Inflammatory macrophage (primary cell): ENCODE data around the gene CCDC97.
A peak's percentile ranks its signal among the peaks of the same experiment; 100 is the strongest.
"Not testable (repeated sequence)": the region's sequence is repeated elsewhere in the genome, so short reads cannot be mapped to it uniquely, and the experiment has no call there.

ENCODE experiments used
- DNase-seq, 2 donors: peaks; one replicate each; pipeline ENCODE4 v3.0.0-alpha.2; 2020 to 2022

CCDC97 gene

DNA sequence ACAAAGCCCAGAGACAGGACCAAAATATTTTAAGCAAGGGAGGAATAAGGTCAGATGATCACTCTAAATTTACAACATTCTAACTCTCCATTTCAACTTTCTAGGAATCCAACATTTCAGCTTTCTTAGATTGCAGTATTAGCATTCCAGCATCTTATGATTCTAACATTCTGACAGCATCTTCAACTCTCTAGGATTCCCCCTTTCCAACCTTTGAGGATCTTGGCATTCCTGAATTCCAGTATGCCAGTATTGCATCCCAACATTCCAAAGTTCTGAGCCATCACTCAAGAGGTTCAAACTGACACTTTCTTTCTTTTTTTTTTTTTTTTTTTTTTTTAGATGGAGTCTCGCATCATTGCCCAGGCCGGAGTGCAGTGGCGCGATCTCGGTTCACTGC lies 30.0 kb downstream of the CCDC97 start:
- no peak for DNase-seq

- peak in 1 of 2 donors; percentile 64 for DNase-seq
These were observed 31.9 kb downstream of the CCDC97 start for GRCh38 chr19:41341669-41342490.

- no peak for DNase-seq
These were observed 34.2 kb downstream of the CCDC97 start for GRCh38 chr19:41344162-41344561.

DNA sequence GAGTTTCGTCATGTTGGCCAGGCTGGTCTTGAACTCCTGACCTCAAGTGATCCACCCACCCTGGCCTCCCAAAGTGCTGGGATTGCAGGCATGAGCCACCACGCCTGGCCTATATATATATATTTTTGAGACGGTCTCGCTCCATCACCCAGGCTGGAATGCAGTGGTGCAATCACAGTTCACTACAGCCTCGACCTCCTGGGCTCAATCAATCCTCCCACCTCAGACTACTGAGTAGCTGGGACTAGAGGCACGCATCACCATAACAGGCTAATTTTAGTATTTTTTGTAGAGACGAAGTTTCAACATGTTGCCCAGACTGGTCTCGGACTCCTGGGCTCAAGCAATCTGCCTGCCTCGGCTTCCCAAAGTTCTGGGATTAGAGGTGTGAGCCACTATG lies 36.9 kb downstream of the CCDC97 start:
- not testable (repeated sequence) for DNase-seq

DNA sequence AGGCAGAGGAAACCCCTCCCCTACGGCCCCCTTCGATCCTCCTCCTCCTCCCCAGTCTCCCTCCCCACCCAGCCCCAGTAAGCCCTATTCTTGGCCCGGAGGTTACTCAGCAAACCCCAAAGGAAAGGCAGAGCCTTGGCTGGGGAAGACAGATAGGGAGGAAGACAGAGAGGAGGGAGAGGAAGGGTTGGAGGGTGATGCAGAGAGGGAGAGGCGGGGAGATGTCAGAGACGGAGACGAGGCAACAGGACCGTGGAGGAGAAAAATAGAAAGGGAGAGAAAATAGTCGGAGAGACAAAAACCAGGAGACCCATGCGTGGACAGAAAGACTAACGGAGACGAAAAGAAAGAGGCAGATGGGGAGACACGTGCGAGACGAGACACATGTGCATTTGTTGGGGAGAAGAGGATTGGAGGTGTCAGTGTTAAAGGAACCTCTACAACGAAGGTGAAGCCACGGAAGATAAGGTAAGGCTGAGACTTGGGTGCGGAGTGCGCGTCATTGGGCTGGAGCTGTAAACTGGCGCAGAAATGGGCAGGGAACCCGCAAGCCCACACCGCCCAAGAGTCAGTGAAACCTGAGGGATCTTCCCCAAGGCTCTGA lies 40.9 kb downstream of the CCDC97 start:
- no peak for DNase-seq

GRCh38 chr19:41351339-41352245 lies 41.6 kb downstream of the CCDC97 start:
- DNase-seq, result peak; percentile 80 to 81

DNA sequence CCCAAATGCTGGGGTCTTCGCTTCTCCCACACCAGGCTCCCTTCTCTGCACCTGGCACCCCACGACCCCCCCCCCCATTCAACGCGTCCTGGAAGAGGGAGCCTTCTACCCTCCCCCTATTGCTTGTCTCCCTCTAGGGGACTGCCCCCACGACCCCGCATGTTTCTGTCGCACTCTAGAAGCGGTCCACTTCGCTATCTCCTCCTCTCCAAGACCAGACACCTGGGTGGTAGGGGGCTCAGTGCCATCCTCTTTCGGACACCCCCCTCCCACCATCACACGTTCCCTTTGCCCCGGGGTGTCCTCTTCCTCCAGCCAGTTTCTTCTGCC lies 42.3 kb downstream of the CCDC97 start:
- no peak for DNase-seq

DNA sequence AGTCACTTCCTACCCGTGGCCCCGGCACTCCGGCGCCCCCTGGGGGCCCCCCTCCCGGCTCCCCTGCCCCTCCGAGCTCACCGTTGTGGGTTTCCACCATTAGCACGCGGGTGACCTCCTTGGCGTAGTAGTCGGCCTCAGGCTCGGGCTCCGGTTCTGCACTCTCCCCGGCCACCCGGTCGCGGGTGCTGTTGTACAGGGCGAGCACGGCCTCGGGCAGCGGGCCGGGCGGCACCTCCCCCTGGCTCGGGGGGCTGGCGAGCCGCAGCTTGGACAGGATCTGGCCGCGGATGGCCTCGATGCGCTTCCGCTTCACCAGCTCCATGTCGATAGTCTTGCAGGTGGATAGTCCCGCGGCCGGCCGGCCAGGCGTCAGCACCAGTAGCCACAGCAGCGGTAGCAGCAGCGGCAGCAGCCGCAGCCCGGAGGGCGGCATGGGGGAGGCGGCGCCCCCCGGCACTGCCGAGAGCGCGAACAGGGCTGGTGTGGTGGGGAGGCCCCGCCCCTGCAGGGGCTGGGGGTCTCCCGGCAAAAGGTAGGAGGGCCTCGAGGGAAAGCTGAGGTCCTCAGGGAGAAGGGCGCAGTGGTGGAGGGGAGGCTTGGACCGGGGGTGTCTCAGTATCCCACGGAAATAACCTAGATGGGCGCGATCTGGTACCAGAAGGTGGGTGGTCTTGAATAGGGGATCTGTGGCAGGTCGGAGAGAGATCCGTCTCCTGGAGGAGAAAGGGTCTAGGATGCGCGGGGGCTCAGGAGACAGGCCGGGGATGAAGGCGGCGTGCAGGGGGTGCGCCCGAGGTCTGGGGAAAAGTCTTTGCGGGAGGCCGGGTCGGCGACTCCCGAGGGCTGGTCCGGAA lies 42.9 kb downstream of the CCDC97 start:
- peak; percentile 67 to 69 for DNase-seq

DNA sequence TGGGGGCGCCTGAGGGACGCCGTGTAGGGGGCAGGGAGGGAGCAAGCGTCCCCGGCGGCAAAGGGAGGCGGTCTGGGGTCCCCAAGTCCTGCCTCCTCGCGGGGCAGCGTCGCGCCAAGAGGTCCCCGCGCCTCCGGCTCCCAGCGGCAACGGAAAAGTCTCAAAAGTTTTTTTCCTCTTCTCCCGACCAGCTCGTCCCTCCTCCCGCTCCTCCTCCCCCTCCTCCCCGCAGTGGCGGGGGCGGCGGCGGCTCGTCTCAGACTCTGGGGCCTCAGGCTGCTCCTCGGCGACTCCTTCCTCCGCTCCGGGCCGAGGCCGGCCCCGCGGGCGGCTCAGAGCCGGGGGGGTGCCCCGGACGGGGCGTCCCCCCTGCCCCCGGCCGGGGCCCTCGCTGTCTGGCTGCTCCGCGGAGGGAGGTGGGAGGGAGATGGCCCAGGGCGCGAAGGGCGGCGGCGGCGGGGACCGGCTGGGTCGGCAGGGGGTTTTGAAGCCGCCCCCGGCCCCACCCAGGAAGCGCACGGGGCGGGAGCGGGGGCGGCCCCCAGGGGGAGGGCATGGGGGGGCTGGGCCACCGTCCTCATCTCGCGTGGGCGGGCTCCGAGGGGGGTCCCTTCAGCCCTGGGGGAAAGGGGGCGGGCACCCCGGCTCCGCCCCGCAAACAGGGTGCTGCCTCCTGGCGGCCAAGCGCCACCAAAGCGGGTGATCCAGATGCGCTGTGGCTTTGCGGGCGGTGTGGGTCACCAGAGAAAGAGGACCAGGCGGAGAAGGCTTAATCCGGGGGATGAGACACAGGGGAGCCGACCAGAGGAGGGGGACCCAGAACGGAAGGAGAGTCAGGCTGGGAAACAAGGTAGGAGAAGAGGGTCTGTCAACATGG lies 43.7 kb downstream of the CCDC97 start, which contains the start of gene TGFB1:
TSS of gene TGFB1 (minus strand) at position 457 of the 877 bp plus-strand sequence. CDS start 878 bp downstream, outside the sequence.
- peak; percentile 89 to 90 for DNase-seq

- DNase-seq, result no peak
These were observed 44.5 kb downstream of the CCDC97 start for GRCh38 chr19:41354343-41354953.

DNA sequence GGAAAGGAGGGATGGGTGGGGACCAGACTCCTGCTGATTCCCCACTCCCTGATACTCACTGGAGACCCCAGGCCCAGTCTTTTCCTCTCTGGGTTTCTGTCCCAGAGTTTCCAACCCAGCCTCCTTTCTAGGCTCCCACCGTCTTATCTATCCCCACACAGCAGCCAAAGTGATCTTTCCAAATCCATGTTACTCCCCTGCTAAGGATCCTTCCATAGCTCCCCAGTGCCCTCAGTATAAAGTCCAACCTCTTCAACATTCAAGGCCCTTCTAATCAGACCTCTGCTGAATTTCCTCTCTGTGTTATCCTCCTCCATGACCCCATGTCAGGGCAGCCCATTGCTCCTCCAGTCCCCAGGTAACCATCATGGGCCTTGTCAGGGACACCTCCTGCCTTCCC lies 45.1 kb downstream of the CCDC97 start:
- DNase-seq, result no peak

GRCh38 chr19:41355802-41356201 lies 45.8 kb downstream of the CCDC97 start:
- no peak for DNase-seq

DNA sequence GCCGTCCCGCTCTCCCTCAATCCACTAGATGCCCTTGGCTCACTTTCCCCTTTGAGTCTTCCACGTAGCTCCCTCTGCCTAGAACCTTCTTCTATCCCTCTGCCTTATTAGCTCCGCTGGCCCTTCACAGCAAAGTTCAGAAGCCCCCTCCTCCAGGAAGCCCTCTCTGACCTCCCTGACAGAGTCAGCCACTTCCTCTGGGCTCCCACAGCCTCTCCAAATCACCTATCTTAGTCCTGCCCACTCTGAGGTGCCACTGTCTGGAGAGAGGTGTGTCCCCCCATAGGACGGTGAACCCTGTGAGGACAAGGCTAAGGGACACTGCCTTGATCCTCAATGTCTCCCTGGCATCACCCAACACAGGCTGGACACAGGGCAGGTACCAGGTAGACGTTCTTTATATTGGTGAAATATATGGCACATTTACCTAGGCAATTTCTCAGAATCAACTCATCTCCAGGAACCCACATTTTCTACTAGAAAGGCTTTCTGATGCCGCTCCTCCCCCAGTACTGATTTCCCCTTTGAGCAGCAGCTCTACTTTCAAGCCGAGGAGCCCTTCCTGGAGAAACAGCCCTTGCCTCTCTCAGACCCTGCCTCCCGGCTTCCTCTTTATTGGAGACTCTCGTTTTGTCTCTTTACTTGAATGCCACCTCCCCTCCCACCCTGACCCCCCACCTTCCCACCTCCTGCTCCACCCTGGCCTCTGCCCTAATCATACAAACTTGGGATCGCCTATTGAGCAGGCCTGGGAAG lies 47.2 kb downstream of the CCDC97 start:
- DNase-seq, result peak; percentile 50 to 53

DNA sequence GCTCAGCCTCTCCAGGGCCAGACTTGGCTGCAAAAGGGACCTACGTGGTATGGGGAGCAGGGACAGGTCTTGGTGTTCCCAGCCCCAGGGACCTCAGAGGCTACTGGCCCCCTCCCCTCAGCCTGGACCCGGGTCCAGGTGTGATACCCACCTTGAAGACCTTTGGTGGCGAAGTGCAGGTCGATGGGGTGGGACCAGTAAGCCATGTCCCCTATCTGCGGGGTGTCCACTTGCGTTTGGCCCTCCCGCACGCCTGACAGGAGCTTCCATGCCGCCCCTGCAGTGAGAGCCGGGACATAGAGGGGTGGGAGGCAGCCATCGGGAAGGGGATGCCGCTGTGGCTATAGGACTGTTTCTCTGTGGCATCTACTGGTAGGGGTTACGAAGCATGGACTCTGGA lies 47.8 kb downstream of the CCDC97 start:
- no peak for DNase-seq

GRCh38 chr19:41359741-41360140 lies 49.8 kb downstream of the CCDC97 start:
- no peak for DNase-seq

GRCh38 chr19:41362143-41362847 lies 52.3 kb downstream of the CCDC97 start:
- no peak for DNase-seq

GRCh38 chr19:41363371-41363752 lies 53.4 kb downstream of the CCDC97 start:
- DNase-seq, result no peak

GRCh38 chr19:41363753-41364523 lies 54.0 kb downstream of the CCDC97 start, which contains the start of gene B9D2:
Gene B9D2, minus strand, starts transcription at chr19:41364149. Its CDS starts 630 bp downstream, at chr19:41363519.
- DNase-seq, result peak; percentile 99
